ENCODE measurements around the gene PEX26.

- TF ChIP-seq CTCF (conservative IDR thresholded peaks at IDR 0.05; ENCODE audit: low read depth in 2 of 2) (no peak), EZH2 (IDR thresholded peaks at IDR 0.05; ENCODE audit: low read depth, unreplicated experiment) (no peak), CREB1 (CRISPR knock-in tag; IDR thresholded peaks at IDR 0.05; ENCODE audit: low read depth) (no peak), REST (IDR thresholded peaks at IDR 0.05; ENCODE audit: unreplicated experiment) (no peak), POLR2AphosphoS5 (IDR thresholded peaks at IDR 0.05; ENCODE audit: low read depth) (no peak), ZNF462 (CRISPR knock-in tag; IDR thresholded peaks at IDR 0.05) (no peak), EZH2phosphoT487 (IDR thresholded peaks at IDR 0.05; ENCODE audit: unreplicated experiment) (no peak), JUNB (IDR thresholded peaks at IDR 0.05; ENCODE audit: unreplicated experiment) (no peak)
Observed at GRCh38 chr22:18110954-18111758, 33.4 kb downstream of the PEX26 start.

All from GM23338 (cell line).